MCF 10A (cell line): ENCODE data around the gene UBE2D4. TPM values are rescaled to one million over a fixed set of nuclear protein-coding genes. Genes with fewer than 3 reads are reported as not detected.
A peak's percentile ranks its signal among the peaks of the same experiment; 100 is the strongest.

Source experiments
- BruUV-seq: library from RNA; stranded (reverse); fragments of 400-500 nt; replicated peaks from 2 replicates; lab custom pipeline; 2021; lab: Mats Ljungman, UMichigan
- CTCF ChIA-PET: fragments of 300-600 bp; sonication (Branson Sonifier 250); formaldehyde crosslinking; extraction: SDS; loops from one replicate; lab custom pipeline; 2021; ENCODE audit warnings: antibody characterized with exemption, inconsistent platforms; lab: Yijun Ruan, JAX
- POLR2A ChIA-PET: fragments of 300-600, 350-650 bp; sonication (Branson Sonifier 250); formaldehyde crosslinking; extraction: SDS; loops from one replicate; lab custom pipeline; 2020; ENCODE audit warnings: antibody characterized with exemption, inconsistent platforms; lab: Yijun Ruan, JAX
- DNase-seq: peaks from one replicate; pipeline ENCODE4 v3.0.0-alpha.2; 2018; ENCODE audit not compliant: unreplicated experiment
- H3K27ac Mint-ChIP-seq: one replicate; pipeline ENCODE4 v1.8.0; 2022; ENCODE audit warnings: mild to moderate bottlenecking, low read depth, mixed read lengths; ENCODE audit not compliant: unreplicated experiment
- H3K27me3 Mint-ChIP-seq: one replicate; pipeline ENCODE4 v1.8.0; 2022; ENCODE audit warnings: mixed read lengths; ENCODE audit not compliant: insufficient read depth, unreplicated experiment
- H3K36me3 Mint-ChIP-seq: one replicate; pipeline ENCODE4 v1.8.0; 2022; ENCODE audit warnings: mild to moderate bottlenecking, moderate library complexity, mixed read lengths; ENCODE audit not compliant: insufficient read depth, unreplicated experiment
- H3K4me1 Mint-ChIP-seq: one replicate; pipeline ENCODE4 v1.8.0; 2022; ENCODE audit warnings: mixed read lengths; ENCODE audit not compliant: insufficient read depth, unreplicated experiment
- H3K4me3 Mint-ChIP-seq: one replicate; pipeline ENCODE4 v1.8.0; 2022; ENCODE audit warnings: mild to moderate bottlenecking, moderate library complexity, mixed read lengths; ENCODE audit not compliant: unreplicated experiment
- H3K9me3 Mint-ChIP-seq: one replicate; pipeline ENCODE4 v1.8.0; 2022; ENCODE audit warnings: mixed read lengths; ENCODE audit not compliant: unreplicated experiment
- CTCF ChIP-seq: fragments of 200-600 bp; IDR thresholded peaks from one replicate; pipeline ENCODE4 v1.8.0; 2022; ENCODE audit warnings: antibody characterized with exemption, mild to moderate bottlenecking; ENCODE audit not compliant: unreplicated experiment
- intact Hi-C: fragments of 100-400 bp; cut with micrococcal nuclease; formaldehyde crosslinking; loops from 2 replicates; pipeline ENCODE4 v1.14.1; 2022
- total RNA-seq: library from RNA; stranded (reverse); gene quantifications from 2 replicates; pipeline ENCODE4 v1.2.3, GENCODE V29; 2022

Gene UBE2D4
- total RNA-seq, 1 experiment from 2014 or later: 13.7 TPM

- Mint-ChIP-seq H3K4me1 (peaks cover 16% of the 10 kb centered on the region), H3K9me3 (no peaks in the 10 kb centered on the region), H3K4me3 (no peak overlapping the region), H3K27me3 (no peaks in the 10 kb centered on the region), H3K36me3 (peaks cover 9% of the 10 kb centered on the region), H3K27ac (no peak overlapping the region)
- ChIA-PET CTCF (no interaction called here), POLR2A (interaction anchor here (0.7 to 1.0 kb wide), 2 partner anchors 11 to 58 kb away, joined by 3 read pairs; partner anchors contain the start of gene MRPS24)
- no peak for TF ChIP-seq CTCF
- intact Hi-C loops: no loop called here
- no peak for DNase-seq
- BruUV-seq: no TSS peak
Observed at GRCh38 chr7:43927810-43928209, 1.6 kb downstream of the UBE2D4 start.

- DNase-seq: no peak
- CTCF ChIA-PET: interaction anchor here (0.6 kb wide), 2 partner anchors 192 to 565 kb away, joined by 3 to 4 read pairs; no protein-coding TSS in a partner anchor
- intact Hi-C loops: no loop called here
- H3K36me3 Mint-ChIP-seq: no peaks in the 10 kb centered on the region
- H3K4me1 Mint-ChIP-seq: peaks cover 10% of the 10 kb centered on the region
- TF ChIP-seq CTCF: no peak
- no TSS peak for BruUV-seq
- H3K4me3 Mint-ChIP-seq: no peak overlapping the region
- no peak overlapping the region for H3K27ac Mint-ChIP-seq
- H3K27me3 Mint-ChIP-seq: no peaks in the 10 kb centered on the region
- POLR2A ChIA-PET: interaction anchor here (0.7 to 0.8 kb wide), 2 partner anchors 10 to 79 kb away, joined by 3 read pairs; no protein-coding TSS in a partner anchor
- no peaks in the 10 kb centered on the region for H3K9me3 Mint-ChIP-seq
Observed at GRCh38 chr7:43929529-43930457, 3.6 kb downstream of the UBE2D4 start.

GRCh38 chr7:43931346-43931745 lies 5.1 kb downstream of the UBE2D4 start:
- no peak overlapping the region for H3K27ac Mint-ChIP-seq
- no peaks in the 10 kb centered on the region for H3K27me3 Mint-ChIP-seq
- TF ChIP-seq CTCF: no peak
- no peak overlapping the region for H3K4me3 Mint-ChIP-seq
- BruUV-seq: no TSS peak
- H3K9me3 Mint-ChIP-seq: no peaks in the 10 kb centered on the region
- DNase-seq: no peak
- POLR2A ChIA-PET: interaction anchor here (0.6 kb wide), 1 partner anchor 88 kb away, joined by 3 read pairs; no protein-coding TSS in a partner anchor
- H3K36me3 Mint-ChIP-seq: no peaks in the 10 kb centered on the region
- intact Hi-C loops: no loop called here
- CTCF ChIA-PET: interaction anchor here (0.6 kb wide), 1 partner anchor 23 kb away, joined by 3 read pairs; no protein-coding TSS in a partner anchor
- peaks cover 5% of the 10 kb centered on the region for H3K4me1 Mint-ChIP-seq

GRCh38 chr7:43933902-43934560 lies 7.8 kb downstream of the UBE2D4 start:
- ChIA-PET CTCF (interaction anchor here (0.5 to 0.7 kb wide), 3 partner anchors 9 to 351 kb away, joined by 3 read pairs; partner anchors contain the start of gene STK17A), POLR2A (interaction anchor here (0.6 to 1.2 kb wide), 2 partner anchors 9 to 19 kb away, joined by 3 read pairs; no protein-coding TSS in a partner anchor)
- no peaks in the 10 kb centered on the region for H3K36me3 Mint-ChIP-seq
- H3K27me3 Mint-ChIP-seq: no peaks in the 10 kb centered on the region
- peak; percentile 12 for DNase-seq
- intact Hi-C loops: no loop called here
- no peak overlapping the region for H3K27ac Mint-ChIP-seq
- H3K4me1 Mint-ChIP-seq: no peaks in the 10 kb centered on the region
- no peak overlapping the region for H3K4me3 Mint-ChIP-seq
- H3K9me3 Mint-ChIP-seq: no peaks in the 10 kb centered on the region
- no peak for TF ChIP-seq CTCF
- BruUV-seq: no TSS peak
